Activated T-helper 2 cell treated with anti-CD3 and anti-CD28 coated beads, Interferon-gamma antibody, Interleukin-2, Interleukin-4, amounts not matched to agents 10 μg/mL and 5 μg/mL and 100 μg/mL, durations not matched to agents 14 hours and 24 hours and 36 hours (primary cell): ENCODE measurements around the gene AMBRA1. TPM values are rescaled to one million over a fixed set of nuclear protein-coding genes. Genes with fewer than 3 reads are reported as not detected.

Source experiments
- DNase-seq: peaks from one replicate; pipeline ENCODE4 v3.0.0; 2021; ENCODE audit warnings: low spot score
- H3K27ac Mint-ChIP-seq: one replicate; pipeline ENCODE4 v1.8.0; 2021; ENCODE audit warnings: mixed read lengths
- H3K27me3 Mint-ChIP-seq: one replicate; pipeline ENCODE4 v1.8.0; 2021; ENCODE audit warnings: low read depth, mixed read lengths
- H3K36me3 Mint-ChIP-seq: one replicate; pipeline ENCODE4 v1.8.0; 2021; ENCODE audit warnings: low read depth, mixed read lengths
- H3K4me1 Mint-ChIP-seq: one replicate; pipeline ENCODE4 v1.8.0; 2021; ENCODE audit warnings: low read depth, mixed read lengths
- H3K4me3 Mint-ChIP-seq: one replicate; pipeline ENCODE4 v1.8.0; 2021; ENCODE audit warnings: low read depth, mild to moderate bottlenecking, moderate library complexity, mixed read lengths
- H3K9me3 Mint-ChIP-seq: one replicate; pipeline ENCODE4 v1.8.0; 2021; ENCODE audit warnings: mixed read lengths
- intact Hi-C: fragments of 100-400 bp; cut with micrococcal nuclease; formaldehyde crosslinking; loops from one replicate; pipeline ENCODE4 v1.15.1; 2023
- total RNA-seq: library from RNA; stranded (reverse); gene quantifications from 2 replicates; pipeline ENCODE4 v1.2.3, GENCODE V29; 2022

Gene AMBRA1
- total RNA-seq, 1 donor from 2014 or later = 32.7 TPM

- Mint-ChIP-seq H3K9me3 (no peaks in the 10 kb centered on the region), H3K27ac (no peak overlapping the region), H3K27me3 (no peaks in the 10 kb centered on the region), H3K36me3 (peaks cover 32% of the 10 kb centered on the region), H3K4me1 (peaks cover 20% of the 10 kb centered on the region), H3K4me3 (no peak overlapping the region)
- intact Hi-C loops = loop anchor here (1.0 kb wide), 1 partner anchor 17 kb away; no protein-coding TSS in a partner anchor
- DNase-seq = no peak
These were observed 227.1 kb downstream of the AMBRA1 start for GRCh38 chr11:46366661-46367161.

GRCh38 chr11:46366260-46366659 lies 227.6 kb downstream of the AMBRA1 start:
- Mint-ChIP-seq H3K4me3 (no peak overlapping the region), H3K4me1 (peaks cover 23% of the 10 kb centered on the region), H3K27ac (no peak overlapping the region), H3K27me3 (no peaks in the 10 kb centered on the region), H3K36me3 (peaks cover 28% of the 10 kb centered on the region), H3K9me3 (no peaks in the 10 kb centered on the region)
- intact Hi-C loops = no loop called here
- DNase-seq = no peak

GRCh38 chr11:46364791-46365190 lies 229.0 kb downstream of the AMBRA1 start:
- H3K4me3 Mint-ChIP-seq = no peak overlapping the region
- H3K36me3 Mint-ChIP-seq = peaks cover 22% of the 10 kb centered on the region
- no peaks in the 10 kb centered on the region for H3K9me3 Mint-ChIP-seq
- DNase-seq = no peak
- H3K27me3 Mint-ChIP-seq = no peaks in the 10 kb centered on the region
- H3K27ac Mint-ChIP-seq = peak overlapping the region; percentile 53
- peaks cover 30% of the 10 kb centered on the region for H3K4me1 Mint-ChIP-seq
- intact Hi-C loops = no loop called here

GRCh38 chr11:46364056-46364455 lies 229.8 kb downstream of the AMBRA1 start:
- H3K4me3 Mint-ChIP-seq = no peak overlapping the region
- H3K27me3 Mint-ChIP-seq = no peaks in the 10 kb centered on the region
- peaks cover 16% of the 10 kb centered on the region for H3K36me3 Mint-ChIP-seq
- H3K4me1 Mint-ChIP-seq = peaks cover 30% of the 10 kb centered on the region
- H3K9me3 Mint-ChIP-seq = no peaks in the 10 kb centered on the region
- H3K27ac Mint-ChIP-seq = peak overlapping the region; percentile 22
- intact Hi-C loops = no loop called here
- DNase-seq = no peak

GRCh38 chr11:46363455-46364005 lies 230.3 kb downstream of the AMBRA1 start:
- Mint-ChIP-seq H3K4me1 (peaks cover 33% of the 10 kb centered on the region), H3K27ac (no peak overlapping the region)
- intact Hi-C loops = no loop called here

GRCh38 chr11:46363031-46363407 lies 230.8 kb downstream of the AMBRA1 start:
- intact Hi-C loops = no loop called here
- Mint-ChIP-seq H3K9me3 (no peaks in the 10 kb centered on the region), H3K4me3 (peak overlapping the region; percentile 80), H3K4me1 (peaks cover 33% of the 10 kb centered on the region), H3K36me3 (peaks cover 7% of the 10 kb centered on the region), H3K27me3 (no peaks in the 10 kb centered on the region), H3K27ac (peak overlapping the region; percentile 49)
- no peak for DNase-seq

More at GRCh38 chr11:46363455-46364005, 230.3 kb downstream of the AMBRA1 start:
- Mint-ChIP-seq H3K27me3 (no peaks in the 10 kb centered on the region), H3K9me3 (no peaks in the 10 kb centered on the region), H3K36me3 (peaks cover 10% of the 10 kb centered on the region), H3K4me3 (no peak overlapping the region)
- no peak for DNase-seq

- peaks cover 33% of the 10 kb centered on the region for H3K4me1 Mint-ChIP-seq
- peaks cover 6% of the 10 kb centered on the region for H3K36me3 Mint-ChIP-seq
- no peaks in the 10 kb centered on the region for H3K9me3 Mint-ChIP-seq
- peak overlapping the region; percentile 49 for H3K27ac Mint-ChIP-seq
- intact Hi-C loops = no loop called here
- no peaks in the 10 kb centered on the region for H3K27me3 Mint-ChIP-seq
- no peak for DNase-seq
- peak overlapping the region; percentile 80 for H3K4me3 Mint-ChIP-seq
These were observed 231.4 kb downstream of the AMBRA1 start for GRCh38 chr11:46362156-46363030.

- intact Hi-C loops = loop anchor here (1.0 kb wide), 1 partner anchor 12 kb away; no protein-coding TSS in a partner anchor
- H3K27ac Mint-ChIP-seq = peak overlapping the region; percentile 86
- H3K4me1 Mint-ChIP-seq = peaks cover 33% of the 10 kb centered on the region
- peak; percentile 63 for DNase-seq
- peak overlapping the region; percentile 80 for H3K4me3 Mint-ChIP-seq
- peaks cover 3% of the 10 kb centered on the region for H3K36me3 Mint-ChIP-seq
- no peaks in the 10 kb centered on the region for H3K27me3 Mint-ChIP-seq
- no peaks in the 10 kb centered on the region for H3K9me3 Mint-ChIP-seq
These were observed 232.3 kb downstream of the AMBRA1 start for GRCh38 chr11:46361283-46362155.

GRCh38 chr11:46360878-46361277 lies 232.9 kb downstream of the AMBRA1 start:
- intact Hi-C loops = loop anchor here (1.0 kb wide), 1 partner anchor 12 kb away; no protein-coding TSS in a partner anchor
- Mint-ChIP-seq H3K4me3 (peak overlapping the region; percentile 80), H3K36me3 (peaks cover 3% of the 10 kb centered on the region), H3K27ac (peak overlapping the region; percentile 86), H3K27me3 (no peaks in the 10 kb centered on the region), H3K9me3 (no peaks in the 10 kb centered on the region), H3K4me1 (peaks cover 33% of the 10 kb centered on the region)
- DNase-seq = no peak

- no peak overlapping the region for H3K4me3 Mint-ChIP-seq
- no peak for DNase-seq
- H3K4me1 Mint-ChIP-seq = peaks cover 33% of the 10 kb centered on the region
- H3K36me3 Mint-ChIP-seq = peaks cover 3% of the 10 kb centered on the region
- H3K27me3 Mint-ChIP-seq = no peaks in the 10 kb centered on the region
- H3K9me3 Mint-ChIP-seq = no peaks in the 10 kb centered on the region
- intact Hi-C loops = no loop called here
- H3K27ac Mint-ChIP-seq = no peak overlapping the region
These were observed 233.9 kb downstream of the AMBRA1 start for GRCh38 chr11:46359953-46360352.

GRCh38 chr11:46357483-46357936 lies 236.3 kb downstream of the AMBRA1 start:
- intact Hi-C loops = no loop called here
- no peak for DNase-seq
- Mint-ChIP-seq H3K9me3 (no peaks in the 10 kb centered on the region), H3K36me3 (peaks cover 11% of the 10 kb centered on the region), H3K27ac (peak overlapping the region; percentile 5), H3K4me3 (no peak overlapping the region), H3K4me1 (peaks cover 41% of the 10 kb centered on the region), H3K27me3 (no peaks in the 10 kb centered on the region)

- no peak overlapping the region for H3K4me3 Mint-ChIP-seq
- H3K27ac Mint-ChIP-seq = no peak overlapping the region
- no peaks in the 10 kb centered on the region for H3K27me3 Mint-ChIP-seq
- H3K36me3 Mint-ChIP-seq = peaks cover 11% of the 10 kb centered on the region
- H3K9me3 Mint-ChIP-seq = no peaks in the 10 kb centered on the region
- intact Hi-C loops = no loop called here
- peaks cover 40% of the 10 kb centered on the region for H3K4me1 Mint-ChIP-seq
- no peak for DNase-seq
These were observed 236.8 kb downstream of the AMBRA1 start for GRCh38 chr11:46356924-46357482.
